GM19043 (cell line): Measurements from ENCODE around the gene AGAP1.

Experiments used
- ATAC-seq: cut with Tn5 transposase; IDR thresholded peaks from one replicate; pipeline ENCODE4 v1.9.1; 2021; ENCODE audit warnings: low read depth; ENCODE audit not compliant: unreplicated experiment

AGAP1 gene

DNA sequence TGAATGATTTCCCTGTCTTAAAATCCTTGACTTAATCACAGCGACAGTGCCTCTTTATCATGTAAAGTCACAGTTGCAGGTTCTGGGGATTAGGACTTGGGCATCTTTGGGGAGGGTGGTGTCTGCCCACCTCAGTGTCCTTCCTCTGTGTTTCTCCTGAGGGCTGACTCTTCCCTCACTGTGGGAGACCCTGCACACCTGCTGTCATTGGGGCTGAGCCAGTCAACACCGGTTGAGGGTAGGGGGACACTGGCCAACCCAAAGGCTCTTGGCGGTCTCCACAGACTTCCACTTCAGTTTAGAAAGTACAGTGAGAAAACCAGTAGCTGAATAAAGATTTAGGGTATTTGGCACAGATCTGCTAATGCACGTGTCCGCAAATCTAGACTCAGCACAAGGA, 36.9 kb downstream of the AGAP1 start:
- ATAC-seq, result no peak

DNA sequence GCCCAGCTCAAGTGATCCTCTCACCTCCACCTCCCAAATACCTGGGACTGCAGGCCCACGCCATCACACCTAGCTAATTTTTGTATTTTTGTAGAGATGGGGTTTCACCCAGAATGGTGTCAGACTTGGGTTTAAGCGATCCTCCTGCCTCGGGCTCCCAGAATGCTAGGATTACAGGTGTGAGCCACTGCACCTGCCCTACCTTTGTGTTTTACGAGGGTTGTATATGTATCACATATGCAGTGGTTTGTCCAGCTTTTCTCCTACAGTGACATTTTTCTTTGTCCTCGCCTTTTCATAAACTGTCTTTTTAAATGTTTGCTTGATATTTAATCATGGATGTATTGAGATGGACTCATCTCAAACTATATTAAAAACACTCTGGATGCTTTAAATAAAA, 38.5 kb downstream of the AGAP1 start:
- ATAC-seq, result no peak

DNA sequence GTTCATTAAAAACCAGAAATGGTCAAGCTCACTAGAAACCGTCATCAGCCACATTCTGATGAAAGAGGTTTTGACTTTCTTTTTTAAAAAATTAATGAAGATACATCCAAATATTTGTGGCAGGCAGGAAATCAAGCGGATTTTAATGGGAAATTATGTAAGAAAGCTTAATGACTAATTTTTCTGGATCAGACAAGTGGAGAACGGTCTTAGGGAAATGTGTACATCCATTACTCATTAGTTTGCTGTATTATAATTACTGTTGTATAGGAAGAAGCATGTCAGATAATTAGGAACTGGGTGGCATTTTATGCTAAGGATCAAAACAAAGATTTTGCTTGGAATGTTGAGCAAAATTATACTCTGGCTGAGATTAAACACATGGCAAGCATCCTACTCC, 39.4 kb downstream of the AGAP1 start:
- ATAC-seq, result no peak

DNA sequence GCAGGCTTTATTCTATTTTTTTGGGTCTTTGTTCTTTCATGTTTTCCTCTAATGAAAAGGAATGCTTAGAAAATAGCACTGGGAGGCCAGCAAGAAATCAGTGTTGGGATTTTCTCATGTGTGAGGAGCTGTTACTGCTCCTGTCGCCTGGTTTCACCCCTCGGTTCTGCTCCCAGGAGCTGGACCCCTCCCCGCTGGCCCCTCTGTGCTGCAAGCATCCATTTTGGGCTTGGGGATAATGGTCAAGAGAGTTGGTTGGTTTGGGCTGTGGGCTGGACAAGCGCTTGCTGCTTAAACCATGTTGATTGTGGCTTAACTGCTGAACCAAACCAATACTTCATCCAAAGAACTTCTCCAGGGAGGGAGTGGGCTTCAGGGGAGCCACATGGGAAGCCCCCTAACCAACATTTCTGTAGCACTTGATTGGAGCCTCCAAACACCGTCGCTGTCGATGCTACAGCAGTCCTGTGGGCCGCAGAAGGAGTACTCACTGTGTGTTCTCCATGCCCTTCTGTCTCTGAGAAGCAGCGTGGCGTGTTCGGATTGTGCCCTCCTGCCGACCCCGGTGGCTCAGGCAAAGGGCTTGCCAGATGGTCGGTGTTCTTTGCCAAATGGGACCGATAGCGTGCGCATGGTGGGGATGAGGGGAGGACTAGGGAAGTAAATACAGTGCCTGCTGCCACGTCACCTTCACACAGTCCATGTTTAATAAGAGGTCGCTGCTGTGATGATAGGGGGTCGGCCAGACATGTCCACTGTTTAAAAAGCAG, 40.0 kb downstream of the AGAP1 start:
- ATAC-seq, result no peak

DNA sequence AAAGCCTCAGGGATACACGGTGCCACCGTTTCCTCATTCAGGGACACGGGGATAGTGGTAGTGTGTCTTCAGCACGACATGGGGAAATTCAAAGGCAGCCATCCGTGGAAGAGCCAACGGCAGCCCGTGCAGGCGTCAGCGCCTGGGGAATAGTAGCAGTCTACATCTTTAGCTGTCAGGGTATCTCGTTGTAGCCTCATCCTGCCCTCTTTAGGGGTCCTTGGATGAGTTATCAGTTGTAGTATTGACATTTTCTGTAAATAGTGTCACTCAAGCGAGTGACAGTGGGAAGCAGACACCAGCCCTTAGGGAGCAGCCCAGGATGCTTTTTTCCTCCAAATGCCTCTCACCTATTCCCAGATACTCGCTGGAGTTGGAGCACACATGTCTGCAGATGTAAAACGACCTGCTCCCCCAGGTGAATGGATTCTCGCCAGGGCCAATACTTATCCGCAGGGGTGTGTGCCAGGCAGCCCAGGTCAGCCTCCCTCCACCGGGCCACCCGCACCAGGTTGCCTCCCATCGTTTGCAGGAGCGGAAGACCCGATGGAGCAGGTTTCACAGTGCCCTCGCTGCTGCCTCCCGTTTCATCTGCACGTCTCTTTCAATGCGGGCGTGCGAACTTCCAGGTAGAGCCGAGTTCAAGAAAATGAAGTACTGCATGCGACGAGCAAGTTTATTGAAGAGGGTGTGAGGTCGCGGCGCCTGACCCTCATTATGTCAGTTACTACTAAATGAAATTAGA, 41.0 kb downstream of the AGAP1 start:
- no peak for ATAC-seq

DNA sequence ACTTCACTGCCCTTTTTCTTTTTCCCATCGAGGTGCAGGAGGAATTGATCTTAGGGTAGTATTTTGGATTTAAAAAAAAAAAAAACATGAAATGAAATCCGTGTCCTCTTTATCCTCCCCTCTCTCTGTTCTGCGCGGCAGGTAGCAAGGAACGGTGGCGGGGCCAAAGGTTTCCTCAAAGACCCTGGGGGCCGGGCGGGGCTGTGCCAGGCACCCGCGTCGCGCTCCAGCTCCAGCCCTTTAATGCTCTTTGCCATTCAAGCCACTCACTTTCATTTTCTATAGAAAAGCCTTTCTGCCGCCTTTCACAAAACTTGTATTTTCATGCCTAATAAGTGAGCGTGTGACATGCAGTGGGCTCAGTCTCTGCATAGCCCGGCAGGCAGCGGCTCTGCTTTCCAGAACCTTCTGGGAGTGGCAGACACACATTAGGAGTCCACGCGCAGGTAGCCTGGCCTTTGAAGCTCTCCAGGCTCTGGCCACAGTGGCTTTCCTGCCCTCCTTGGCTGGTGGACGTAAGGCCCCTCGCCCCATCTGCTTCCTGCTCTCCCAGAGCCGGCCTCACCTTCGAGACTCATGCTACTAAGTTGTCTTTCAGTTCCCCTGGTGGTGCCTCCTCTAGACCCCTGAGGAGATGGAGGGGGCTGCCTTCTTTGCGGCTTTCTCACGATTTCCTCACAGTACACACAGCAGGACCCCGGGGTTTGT, 41.7 kb downstream of the AGAP1 start:
- no peak for ATAC-seq

DNA sequence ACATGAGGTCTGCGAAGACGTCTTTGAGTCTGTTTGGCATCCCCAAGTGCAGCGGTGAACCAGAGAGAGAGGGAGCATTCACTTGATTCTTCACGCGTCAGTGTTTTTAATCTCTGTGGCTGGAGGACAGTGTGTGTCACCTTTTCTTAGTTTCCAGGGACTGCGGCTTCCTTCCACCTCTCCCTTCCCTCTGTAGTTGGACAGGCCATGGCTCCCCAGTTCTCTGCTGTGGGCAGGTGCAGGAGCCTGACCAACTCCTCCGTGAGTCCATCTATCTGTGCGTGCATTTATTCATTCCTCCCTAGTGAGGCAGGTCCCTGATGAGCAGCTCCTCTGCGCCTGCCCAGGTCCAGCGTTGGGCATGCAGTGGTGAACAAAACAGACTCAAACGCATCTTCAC, 42.9 kb downstream of the AGAP1 start:
- ATAC-seq, result no peak

DNA sequence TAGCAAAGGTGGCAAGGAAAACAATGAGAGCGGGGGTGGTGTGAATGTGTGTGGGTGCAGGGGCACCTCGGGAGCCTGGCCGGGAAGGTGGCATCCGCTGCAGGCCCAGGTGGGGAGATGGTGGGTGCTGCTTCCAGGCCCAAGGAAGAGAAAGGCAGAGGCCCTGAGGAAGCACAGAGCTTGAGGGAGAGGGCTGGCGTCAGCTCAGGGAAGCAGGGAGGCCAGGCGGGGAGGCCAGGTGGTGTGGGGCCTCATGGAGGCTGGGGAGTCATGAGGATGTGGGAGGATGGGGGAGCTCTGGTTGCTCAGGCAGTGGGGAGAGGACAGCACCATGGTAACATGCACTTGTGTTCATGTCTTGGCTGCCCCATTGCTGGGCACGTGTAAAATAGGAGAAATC, 43.3 kb downstream of the AGAP1 start:
- ATAC-seq, result no peak

DNA sequence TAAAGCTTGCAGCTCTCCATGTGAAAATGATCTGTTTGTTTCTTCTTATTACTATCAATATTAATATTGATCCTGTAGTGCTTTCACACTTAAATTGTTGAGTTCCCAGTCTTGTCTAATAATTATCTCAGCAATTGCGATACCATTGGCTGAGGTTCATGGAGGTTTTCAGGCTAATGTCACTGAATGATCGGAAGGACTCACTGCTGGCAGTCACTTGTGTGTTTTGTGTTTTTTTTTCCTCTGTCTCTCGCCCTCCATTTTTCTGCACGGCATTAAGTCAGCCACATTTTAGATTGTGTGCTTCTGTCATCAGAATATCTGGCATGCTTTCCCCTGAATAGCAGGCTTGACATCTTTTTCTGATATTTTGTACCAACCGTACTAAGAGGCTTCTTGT, 43.7 kb downstream of the AGAP1 start:
- no peak for ATAC-seq

DNA sequence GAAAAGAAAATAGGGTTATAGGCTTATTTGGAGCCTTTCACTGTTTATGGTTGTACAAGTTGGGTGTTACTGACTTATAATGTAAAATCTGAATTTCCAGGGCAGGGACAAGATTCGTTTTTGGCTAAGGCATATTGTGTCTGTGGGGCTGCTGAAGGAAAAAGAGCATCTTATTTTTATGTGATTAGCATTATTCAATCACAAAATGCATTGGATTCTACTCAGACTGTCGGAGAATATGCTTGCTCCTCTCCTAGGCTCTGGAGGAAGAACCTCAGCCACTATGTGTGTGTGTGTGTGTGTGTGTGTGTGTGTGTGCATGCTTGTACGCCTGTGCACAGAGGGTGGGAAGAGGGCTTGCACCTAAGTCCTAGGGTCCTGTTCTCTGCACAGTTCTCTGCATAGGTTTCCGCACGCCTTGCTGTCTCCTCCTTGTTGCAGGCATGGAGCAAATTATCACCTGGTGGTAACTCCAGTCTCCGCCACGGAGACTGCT, 44.3 kb downstream of the AGAP1 start:
- no peak for ATAC-seq

DNA sequence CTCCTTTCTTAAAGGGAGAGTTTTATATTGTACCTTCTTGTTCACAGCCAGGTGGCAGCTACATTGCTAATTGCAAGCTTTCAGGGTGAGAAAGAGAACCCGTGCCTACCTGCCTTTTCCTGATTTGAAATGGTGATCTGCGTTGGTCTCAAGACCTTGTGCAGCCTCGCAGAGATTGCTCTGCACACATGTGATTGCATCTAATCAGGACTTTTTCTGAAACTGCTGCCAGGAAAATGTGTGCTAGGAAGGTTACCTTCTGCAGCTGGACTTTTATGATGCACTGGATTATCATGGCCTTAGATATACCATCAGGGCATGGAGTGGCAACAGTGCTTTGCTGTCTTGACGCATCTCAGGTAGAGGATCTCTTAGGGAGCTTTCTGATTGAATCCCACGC, 45.1 kb downstream of the AGAP1 start:
- no peak for ATAC-seq

DNA sequence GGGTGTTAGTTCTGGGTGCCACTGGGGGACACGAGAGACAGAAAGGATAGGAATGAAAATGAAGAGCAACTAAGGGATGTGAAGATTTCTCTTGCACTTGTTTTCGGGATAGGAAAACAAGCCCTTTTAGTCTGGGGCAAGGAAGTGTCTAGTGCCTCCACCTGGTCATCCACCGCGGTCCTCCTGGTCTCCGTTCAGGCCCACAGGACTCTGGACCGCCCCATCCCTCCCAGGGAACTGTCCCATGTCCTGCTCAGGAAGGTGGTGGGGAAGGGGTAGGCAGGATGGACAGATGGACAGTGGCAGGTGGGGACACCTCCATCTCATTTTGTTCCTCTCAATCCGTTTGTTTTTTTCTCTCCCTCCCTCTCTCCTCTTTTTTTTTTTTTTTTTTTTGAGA, 45.9 kb downstream of the AGAP1 start:
- ATAC-seq, result no peak

DNA sequence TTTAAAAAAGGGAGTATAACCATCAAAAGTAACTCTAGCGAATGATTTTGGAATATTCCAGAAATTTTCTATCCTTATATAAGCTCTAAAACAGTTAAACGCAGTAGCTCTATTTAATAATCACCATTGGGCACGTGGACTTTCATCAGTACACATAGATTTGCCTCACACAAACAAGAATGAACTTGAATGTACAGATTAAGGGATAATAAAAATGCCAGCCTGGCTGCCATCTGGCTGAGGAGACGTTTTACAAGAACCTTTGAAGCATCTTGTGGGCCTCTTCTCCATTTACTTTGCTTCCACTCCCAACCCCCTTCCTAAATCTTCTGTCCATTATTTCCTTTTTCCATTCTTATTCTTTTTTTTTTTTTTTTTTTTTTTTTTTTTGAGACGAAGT, 47.2 kb downstream of the AGAP1 start:
- no peak for ATAC-seq

DNA sequence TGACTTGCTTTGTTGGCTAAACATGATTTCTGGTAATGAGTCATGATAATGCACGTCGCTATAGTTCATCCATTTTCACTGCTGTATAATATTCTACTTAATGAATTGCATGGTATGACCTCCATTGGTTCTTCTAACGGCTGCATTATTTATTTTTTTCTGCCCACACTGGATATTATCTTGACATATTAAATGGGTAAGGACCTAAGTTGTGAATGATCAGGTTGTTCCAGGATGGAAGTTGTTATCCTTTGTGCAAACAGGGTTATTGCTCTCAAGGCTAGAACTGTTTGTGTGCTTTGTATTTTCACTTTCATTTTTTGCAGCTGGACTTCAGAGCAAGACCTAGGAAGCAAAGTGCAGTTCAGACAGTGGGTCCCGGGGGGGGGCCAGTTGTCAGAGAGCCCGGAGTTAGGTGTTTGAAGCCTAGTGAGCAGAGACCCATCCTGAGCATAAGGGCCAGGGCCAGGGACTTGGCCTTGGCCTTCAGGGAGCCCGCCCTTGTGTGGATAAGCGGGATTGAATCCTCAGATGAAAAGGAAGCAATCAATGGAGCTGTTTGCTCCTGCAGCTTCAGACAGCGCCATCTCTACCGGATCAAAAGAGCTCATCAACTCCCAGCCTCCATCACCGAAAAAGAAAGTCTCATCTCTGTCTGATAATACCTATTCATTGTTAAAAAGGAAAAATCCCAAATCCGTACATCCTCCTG, 48.2 kb downstream of the AGAP1 start:
- ATAC-seq, result no peak

DNA sequence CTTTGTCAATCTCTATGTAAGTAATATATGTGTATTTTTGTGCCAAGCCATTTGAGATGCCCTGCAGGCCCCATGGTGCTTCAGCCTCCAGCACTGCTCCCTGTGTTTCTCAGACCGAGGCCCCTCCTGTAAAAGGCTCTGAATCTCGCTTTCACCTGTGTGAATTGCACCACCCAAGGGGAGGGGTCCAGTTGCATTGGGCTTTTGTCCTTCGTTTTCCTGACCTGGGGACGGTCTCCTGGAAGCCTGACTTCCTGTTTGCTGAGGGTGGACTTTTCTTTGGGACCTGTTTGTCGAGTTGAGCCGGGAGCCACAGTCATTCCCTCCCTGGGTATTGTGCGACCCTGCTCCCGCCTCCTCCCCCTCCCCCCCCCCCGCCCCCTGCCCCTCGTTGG, 48.9 kb downstream of the AGAP1 start:
- no peak for ATAC-seq

DNA sequence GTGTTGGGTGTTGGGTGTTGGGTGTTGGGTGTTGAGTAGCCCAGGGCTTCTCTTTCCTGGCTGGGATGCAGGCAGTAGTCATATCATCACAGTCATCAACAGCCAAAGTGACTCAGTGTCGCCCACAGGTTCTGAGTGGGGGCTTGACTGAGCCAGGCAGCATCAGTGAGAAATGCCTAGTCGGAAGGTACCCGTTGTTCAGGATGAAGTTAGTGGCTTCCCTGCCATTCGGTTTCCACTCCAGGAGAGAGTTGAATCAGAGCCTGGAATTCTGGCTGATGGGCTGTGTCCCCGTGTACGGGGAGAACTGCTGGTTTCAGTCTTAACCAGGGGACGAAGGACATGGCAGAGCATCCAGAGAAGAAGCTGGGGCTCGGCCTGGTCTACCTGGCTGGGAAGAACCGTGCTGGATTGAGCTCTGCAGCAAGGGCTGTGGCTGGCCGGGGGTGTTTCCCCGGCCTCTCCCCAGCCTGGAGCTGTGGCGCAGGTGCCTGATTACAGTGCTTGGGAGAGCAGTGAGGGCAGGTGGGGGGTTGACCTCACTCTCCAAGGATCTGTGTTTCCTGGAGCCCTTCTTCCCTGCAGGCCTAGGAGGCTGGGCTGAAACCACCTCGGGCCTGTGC, 49.4 kb downstream of the AGAP1 start:
- no peak for ATAC-seq

DNA sequence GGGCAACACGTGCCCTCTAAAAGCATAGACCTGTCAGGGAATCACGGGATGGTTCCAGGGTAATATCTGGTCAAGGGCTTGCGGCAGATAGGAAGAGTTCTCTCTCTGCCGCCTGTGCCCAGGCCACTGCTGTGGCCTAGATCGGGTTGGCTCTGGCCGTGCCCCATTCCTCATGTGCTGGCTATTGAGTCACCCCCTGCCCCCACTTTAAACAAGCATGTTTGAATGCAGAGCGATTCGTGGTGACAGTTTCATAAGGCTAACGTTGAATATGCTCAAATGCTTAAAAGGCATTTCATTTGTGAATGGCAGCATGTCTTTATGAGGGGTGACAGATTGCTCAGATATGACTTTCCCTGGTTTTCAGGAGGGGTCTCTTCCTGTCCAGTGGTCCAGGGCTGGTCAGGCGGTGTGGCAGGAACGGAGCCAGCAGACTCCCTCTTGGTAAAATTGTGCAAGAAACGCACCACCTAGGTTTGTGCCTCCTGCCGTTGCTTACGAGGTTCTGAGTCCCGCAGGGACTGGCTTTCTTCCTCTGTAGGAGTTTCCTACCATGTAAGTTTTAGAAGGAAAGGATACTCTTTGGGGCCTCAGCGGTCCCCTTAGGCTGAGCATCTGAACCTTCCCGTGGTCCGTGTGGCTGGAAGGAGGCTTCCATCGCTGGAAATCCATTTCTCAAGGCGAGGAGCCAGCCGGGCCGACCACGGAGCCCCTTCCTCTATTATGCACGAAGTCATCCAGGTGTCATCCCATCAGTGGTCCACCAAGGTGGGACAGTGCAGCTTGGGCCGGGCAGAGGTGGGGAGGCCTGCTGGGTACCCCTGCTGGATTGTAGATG, 50.2 kb downstream of the AGAP1 start:
- ATAC-seq, result no peak

DNA sequence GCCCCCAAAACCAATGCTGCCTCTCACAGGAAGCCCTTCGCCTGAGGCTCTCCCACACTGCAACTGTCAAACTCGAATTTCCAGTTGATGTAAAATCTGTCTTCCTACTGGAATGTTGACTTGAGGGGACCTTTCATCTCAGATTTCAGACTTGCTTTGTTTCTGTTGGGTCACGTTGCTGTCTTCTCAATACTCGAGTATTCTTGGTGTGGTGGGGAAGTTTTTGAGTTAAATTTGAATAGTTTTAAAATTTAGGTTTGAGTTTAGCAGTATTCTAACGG, 50.8 kb downstream of the AGAP1 start:
- no peak for ATAC-seq

DNA sequence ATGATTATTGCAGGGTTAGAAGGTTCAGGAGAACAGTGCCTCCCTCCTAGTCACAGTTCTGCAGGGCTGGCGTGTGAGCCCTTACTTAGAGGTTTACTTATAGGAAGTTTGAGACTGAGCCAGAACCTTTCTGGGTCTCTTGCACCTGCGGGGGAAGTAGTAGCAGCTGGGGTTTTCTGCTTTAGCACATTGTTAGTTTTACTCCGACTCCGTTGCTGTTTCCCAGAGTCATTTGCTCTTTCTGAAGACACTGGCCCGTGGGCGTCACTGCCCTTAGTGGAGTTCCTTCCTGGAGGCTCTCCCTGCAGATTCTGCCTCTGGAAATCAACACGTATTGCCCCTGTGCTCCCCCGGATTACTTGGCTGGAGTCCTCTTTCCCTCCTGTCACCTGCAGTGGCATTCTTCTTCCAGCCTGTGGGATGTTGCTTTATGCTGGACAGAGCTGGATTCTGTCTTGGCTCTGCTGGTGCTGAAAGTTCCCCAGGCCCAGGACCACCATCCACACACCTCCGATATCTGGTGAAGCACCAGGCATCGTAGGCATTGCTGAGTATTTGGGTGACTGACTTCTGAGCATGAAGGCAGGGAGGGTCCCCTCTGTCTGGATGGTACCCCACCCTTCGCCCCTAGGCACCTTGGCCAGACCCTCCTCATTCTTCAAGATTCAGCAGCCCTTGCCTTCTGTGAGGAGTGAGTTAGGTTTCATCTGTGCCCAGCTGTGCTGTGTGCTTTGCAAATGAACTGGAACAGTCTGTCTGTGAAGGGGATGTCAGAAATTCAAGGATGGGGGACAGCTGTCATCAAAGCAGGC, 51.7 kb downstream of the AGAP1 start:
- ATAC-seq, result no peak
